GM21786 (cell line): Measurements from ENCODE around the gene F2RL3.
"Not testable (repeated sequence)": the region's sequence is repeated elsewhere in the genome, so short reads cannot be mapped to it uniquely, and the experiment has no call there.

ENCODE experiments used
- ATAC-seq: cut with Tn5 transposase; IDR thresholded peaks from one replicate; pipeline ENCODE4 v1.9.1; 2021; ENCODE audit not compliant: unreplicated experiment

F2RL3 gene

DNA sequence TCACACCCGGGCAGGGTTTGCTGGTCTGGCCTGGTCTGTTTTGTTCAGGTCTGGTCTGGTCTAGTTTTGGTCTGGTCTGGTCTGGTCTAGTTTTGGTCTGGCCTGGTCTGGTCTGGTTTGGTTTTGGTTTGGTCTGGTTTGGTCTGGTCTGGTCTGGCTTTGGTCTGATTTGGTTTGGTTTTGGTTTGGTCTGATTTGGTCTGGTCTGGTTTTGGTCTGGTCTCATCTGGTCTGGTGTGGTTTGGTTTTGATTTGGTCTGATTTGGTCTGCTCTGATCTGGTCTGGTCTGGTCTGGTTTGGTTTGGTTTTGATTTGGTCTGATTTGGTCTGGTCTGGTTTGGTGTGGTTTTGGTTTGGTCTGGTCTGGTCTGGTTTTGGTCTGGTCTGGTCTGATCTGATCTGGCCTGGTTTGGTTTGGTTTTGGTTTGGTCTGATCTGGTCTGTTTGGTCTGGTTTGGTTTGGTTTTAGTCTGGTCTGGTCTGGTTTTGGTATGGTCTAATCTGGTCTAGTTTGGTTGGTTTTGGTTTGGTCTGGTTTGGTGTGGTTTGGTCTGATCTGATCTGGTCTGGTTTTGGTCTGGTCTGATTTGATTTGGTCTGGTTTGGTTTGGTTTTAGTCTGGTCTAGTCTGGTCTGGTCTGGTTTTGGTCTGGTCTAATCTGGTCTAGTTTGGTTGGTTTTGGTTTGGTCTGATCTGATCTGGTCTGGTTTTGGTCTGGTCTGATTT lies 14.4 kb upstream of the F2RL3 start:
- ATAC-seq = no peak

- not testable (repeated sequence) for ATAC-seq
These were observed 13.9 kb upstream of the F2RL3 start for GRCh38 chr19:16874978-16875299.

DNA sequence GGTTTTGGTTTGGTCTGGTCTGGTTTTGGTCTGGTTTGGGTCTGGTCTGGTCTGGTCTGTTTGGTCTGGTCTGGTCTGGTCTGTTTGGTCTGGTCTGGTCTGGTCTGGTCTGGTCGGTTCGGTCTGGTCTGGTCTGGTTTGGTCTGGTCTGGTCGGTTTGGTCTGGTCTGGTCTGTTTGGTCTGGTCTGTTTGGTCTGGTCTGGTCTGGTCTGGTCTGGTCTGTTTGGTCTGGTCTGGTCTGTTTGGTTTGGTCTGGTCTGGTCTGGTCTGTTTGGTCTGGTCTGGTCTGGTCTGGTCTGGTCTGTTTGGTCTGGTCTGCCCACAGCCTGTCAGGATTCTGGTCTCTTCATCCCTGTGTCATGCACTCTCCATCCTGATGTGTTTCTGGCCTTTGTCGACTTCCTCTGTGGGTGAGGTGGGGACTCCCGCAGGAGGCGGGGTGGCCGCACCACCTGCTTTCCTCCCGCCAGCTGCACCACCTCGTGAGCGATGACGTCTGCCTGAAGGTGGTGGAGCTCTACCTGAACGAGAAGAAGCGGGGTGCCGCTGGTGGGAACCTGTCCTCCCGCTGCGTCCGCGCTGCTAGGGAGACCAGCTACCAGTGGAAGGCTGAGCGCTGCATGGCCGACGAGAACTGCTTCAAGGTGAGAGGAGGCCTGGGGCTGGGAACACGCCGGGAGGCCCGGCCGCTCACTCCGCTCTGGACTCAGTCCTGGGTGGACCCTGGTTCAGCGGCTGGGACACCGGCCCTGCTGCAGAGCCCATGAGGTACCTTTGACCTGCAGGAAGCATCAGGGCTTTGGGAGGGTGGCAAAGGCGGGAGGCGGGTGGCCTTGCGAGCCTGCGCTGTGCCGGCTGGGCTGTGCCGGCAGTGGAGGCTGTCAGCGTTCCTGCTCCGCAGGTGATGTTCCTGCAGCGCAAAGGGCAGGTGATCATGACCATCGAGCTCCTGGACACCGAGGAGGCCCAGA lies 12.9 kb upstream of the F2RL3 start:
- no peak for ATAC-seq

DNA sequence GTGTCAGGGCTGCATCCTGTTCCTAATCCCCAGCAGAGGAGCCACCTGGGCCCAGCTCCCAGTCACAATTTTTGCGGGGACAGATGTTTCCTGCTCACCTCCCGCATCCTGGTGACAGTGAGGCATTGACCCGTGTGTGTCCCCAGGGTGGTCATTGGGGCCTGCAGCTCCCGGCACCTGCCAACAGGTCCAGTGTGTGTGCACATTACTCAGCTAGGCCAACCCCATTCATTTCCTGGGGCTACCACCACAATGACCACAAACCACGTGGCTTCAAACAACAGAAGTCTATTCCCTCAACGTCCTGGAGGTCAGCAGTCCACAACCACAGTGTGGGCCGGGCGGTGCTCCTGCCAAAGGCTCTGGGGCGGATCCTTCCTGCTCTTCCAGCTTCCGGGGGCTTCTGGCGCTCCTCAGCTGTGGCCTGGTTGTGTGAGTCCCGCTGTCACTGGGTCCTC lies 11.9 kb upstream of the F2RL3 start:
- no peak for ATAC-seq

DNA sequence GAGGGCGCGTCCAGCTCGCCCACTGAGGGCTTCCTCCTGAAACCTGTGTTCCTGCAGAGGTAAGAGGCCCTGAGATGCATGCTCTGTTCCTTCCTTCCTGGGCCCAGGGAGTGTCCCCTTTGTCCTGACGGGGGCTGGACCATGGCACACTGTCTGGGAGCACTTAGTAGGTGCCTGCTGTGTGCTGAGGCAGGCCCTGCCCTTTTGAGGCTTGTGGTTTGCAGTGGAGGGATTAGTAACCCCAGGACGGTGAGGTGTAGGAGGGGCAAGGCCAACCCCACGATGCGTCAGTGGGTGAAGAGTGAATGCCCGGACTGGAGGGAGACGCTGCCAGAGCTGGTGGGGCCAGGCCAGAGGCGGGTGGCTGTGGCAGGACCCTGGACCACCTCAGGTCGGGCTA lies 11.2 kb upstream of the F2RL3 start:
- ATAC-seq = no peak

DNA sequence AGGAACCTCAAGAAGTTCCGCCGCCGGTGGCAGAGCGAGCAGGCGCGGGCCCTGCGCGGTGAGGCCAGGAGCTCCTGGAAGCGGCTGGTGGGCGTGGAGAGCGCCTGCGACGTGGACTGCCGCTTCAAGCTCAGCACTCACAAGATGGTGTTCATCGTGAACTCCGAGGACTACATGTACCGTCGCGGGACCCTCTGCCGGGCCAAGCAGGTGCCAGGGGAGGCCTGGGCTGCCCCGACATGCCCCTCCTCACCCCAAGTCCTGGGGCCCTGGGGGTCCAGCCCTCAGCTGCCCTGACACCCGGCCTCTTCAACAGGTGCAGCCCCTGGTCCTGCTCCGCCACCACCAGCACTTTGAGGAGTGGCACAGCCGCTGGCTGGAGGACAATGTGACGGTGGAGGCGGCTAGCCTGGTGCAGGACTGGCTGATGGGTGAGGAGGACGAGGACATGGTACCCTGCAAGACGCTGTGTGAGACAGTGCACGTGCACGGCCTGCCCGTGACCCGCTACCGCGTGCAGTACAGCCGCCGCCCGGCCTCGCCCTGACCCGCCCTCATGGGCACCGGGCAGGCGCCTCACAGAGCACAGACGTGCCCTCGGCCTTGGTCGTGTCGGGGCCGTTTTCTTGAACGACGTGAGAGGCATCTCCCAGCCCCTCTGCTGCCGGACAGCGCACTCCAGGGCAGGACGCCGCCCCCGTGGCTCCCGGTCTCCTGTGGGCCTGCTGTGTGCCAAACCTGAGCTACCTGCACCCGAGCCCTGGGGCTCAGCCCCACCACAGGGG lies 10.4 kb upstream of the F2RL3 start:
- ATAC-seq = no peak

DNA sequence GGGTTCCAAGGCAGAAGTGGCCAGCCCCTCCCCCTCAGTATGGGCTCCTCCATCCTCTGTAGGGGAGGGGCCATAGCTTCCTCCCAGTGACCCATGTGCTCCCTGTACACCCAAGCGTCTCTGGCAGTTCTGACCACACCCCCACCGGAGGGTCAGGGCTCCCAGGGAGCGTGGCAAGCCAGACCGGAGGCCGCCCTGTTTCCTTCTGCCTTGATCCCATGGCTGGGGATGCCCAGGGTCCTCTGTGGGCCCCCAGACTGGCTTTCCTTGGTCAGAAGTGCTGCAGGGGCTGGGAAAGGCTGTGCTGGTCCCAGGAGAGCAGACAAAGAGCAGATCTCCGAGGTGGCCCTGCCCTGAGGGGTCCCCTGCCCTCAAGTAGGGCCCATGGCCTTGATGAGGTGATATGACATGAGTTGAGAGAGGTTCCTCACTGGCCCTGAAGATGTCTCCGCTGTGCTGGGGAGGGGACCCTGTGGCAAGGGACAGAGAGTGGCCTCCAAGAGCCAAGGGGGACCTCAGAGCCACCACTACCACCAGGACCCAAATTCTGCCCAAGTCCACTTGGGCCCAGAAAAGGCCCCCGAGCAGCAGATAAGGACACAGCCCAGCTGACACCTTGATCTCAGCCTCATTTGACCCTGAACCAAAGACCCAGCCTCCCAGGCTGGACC lies 7.8 kb upstream of the F2RL3 start:
- ATAC-seq = no peak

- ATAC-seq = no peak
These were observed 6.7 kb upstream of the F2RL3 start for GRCh38 chr19:16882146-16882545.

GRCh38 chr19:16883522-16883921 lies 5.3 kb upstream of the F2RL3 start:
- no peak for ATAC-seq

- no peak for ATAC-seq
These were observed 3.6 kb upstream of the F2RL3 start for GRCh38 chr19:16885166-16885565.

DNA sequence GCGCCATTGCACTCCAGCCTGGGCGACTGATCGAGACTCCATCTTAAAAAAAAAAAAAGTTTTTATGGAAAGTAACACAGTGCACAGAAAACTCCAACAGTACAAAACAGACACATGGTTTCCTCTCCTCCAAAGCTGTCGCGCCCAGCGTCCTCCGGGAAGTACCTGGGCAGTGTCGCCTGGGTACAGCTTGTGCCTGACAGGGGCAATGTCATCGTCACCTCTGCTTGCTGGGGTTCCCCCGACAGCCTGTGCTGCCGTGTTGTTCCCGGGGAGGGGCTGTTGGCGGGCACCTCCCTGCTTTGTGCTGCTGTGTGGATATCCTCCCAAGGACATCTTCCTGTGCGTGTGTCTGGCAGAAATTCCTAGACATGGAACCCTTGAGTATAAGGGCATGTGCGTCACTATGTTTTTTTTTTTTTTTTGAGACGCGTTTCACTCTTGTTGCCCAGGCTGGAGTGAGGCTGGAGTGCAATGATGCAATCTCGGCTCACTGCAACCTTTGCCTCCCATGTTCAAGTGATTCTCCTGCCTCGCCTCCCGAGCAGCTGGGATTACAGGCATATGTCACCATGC lies 2.4 kb upstream of the F2RL3 start:
- ATAC-seq = no peak

- no peak for ATAC-seq
These were observed 1.2 kb upstream of the F2RL3 start for GRCh38 chr19:16887353-16888265.

GRCh38 chr19:16889366-16889882 lies 625 bp downstream of the F2RL3 start:
- no peak for ATAC-seq

DNA sequence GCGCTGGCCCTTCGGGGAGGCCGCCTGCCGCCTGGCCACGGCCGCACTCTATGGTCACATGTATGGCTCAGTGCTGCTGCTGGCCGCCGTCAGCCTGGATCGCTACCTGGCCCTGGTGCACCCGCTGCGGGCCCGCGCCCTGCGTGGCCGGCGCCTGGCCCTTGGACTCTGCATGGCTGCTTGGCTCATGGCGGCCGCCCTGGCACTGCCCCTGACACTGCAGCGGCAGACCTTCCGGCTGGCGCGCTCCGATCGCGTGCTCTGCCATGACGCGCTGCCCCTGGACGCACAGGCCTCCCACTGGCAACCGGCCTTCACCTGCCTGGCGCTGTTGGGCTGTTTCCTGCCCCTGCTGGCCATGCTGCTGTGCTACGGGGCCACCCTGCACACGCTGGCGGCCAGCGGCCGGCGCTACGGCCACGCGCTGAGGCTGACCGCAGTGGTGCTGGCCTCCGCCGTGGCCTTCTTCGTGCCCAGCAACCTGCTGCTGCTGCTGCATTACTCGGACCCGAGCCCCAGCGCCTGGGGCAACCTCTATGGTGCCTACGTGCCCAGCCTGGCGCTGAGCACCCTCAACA lies 1.2 kb downstream of the F2RL3 start:
- ATAC-seq = no peak

DNA sequence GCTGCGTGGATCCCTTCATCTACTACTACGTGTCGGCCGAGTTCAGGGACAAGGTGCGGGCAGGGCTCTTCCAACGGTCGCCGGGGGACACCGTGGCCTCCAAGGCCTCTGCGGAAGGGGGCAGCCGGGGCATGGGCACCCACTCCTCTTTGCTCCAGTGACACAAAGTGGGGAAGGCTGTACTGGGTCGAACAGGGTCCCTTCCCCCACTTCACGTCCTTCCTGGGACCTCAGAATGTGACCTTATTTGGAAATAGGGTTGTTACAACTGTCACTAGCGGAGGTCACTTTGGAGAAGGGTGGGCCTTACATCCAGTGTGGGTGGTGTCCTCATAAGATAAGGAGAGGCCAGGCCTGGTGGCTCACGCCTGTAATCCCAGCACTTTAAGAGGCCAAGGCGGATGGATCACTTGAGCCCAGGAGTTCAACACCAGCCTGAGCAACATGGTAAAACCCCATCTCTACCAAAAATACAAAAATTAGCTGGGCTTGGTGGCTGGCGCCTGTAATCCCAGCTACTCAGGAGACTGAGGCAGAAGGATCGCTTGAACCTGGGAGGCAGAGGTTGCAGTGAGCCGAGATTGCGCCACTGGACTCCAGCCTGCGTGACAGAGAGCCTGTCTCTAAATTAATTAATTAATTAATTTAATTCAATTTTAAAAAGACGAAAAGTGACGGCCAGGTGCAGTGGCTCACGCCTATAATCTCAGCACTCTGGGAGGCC lies 1.8 kb downstream of the F2RL3 start:
- no peak for ATAC-seq

DNA sequence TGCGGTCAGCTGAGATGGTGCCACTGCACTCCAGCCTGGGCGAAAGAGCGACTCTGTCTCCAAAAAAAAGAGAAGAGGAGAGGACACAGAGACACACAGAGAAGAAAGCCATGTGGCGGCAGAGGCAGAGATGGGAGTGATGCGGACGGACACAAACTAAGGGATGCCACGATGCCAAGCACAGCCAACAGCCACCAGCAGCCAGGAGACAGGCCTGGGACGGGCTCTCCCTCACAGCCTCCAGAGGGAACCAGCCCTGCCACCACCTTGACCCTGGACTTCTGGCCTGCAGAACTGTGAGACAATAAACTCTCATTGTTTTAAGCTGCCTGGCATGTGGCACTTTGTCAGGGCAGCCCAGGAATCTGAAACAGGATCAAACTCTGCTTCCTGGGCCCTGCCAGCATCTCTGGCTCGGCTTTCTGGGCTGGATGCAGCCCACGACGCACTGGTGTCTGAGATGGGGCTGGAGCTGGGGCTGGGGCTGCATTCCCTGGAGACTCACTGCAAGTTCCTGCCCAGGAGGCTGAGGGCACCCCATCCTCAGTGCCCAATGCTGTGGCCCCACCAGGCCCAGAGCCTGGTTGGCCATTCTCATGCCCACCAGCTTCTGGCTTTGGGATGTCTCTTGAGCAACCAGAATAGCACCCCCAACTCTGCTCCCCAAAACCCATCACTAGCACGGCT lies 3.0 kb downstream of the F2RL3 start:
- ATAC-seq = no peak

- ATAC-seq = no peak
These were observed 3.6 kb downstream of the F2RL3 start for GRCh38 chr19:16892436-16892835.
